NB4 (cell line): ENCODE results near the gene PHYKPL.

Source experiments
- CTCF ChIP-seq: IDR thresholded peaks from one replicate; pipeline ENCODE4 v1.5.1; 2012; ENCODE audit warnings: low read depth, low read length
- POLR2A ChIP-seq: IDR thresholded peaks from 2 replicates; pipeline ENCODE4 v1.6.1; 2011; ENCODE audit warnings: mild to moderate bottlenecking; ENCODE audit not compliant: insufficient read length; ENCODE audit errors: extremely low read depth

GRCh38 chr5:178238313-178238635 lies 5.7 kb upstream of the PHYKPL start:
- TF ChIP-seq POLR2A (no peak), CTCF (no peak)
